ENCODE measurements around the gene GAS2L1.

DNA sequence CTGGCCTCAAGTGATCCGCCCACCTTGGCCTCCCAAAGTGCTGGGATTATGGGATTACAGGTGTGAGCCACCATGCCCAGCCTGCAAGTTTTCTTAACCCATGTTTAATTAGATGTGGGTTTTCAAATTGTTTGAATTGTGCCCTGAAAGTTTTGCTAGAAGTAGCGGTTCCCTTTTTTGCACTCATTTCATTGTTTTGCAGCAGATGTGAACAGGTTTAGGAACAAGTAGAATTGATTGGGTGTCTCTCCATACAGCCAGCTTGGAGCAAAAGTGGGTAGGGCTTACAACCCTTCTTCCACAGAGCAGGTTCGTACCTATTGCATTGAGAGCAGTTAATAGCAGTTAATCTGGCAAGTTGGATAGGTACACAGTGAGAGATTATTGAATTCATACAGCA, 22.3 kb upstream of the GAS2L1 start:
- no peak for TF ChIP-seq OSR1 (CRISPR knock-in tag; IDR thresholded peaks at IDR 0.05)
- no peak for TF ChIP-seq ISL1 (CRISPR knock-in tag; IDR thresholded peaks at IDR 0.05)
- TF ChIP-seq ZFP3 (CRISPR knock-in tag; IDR thresholded peaks at IDR 0.05), result no peak
- TF ChIP-seq, protein P1, sequence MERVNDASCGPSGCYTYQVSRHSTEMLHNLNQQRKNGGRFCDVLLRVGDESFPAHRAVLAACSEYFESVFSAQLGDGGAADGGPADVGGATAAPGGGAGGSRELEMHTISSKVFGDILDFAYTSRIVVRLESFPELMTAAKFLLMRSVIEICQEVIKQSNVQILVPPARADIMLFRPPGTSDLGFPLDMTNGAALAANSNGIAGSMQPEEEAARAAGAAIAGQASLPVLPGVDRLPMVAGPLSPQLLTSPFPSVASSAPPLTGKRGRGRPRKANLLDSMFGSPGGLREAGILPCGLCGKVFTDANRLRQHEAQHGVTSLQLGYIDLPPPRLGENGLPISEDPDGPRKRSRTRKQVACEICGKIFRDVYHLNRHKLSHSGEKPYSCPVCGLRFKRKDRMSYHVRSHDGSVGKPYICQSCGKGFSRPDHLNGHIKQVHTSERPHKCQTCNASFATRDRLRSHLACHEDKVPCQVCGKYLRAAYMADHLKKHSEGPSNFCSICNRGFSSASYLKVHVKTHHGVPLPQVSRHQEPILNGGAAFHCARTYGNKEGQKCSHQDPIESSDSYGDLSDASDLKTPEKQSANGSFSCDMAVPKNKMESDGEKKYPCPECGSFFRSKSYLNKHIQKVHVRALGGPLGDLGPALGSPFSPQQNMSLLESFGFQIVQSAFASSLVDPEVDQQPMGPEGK (CRISPR knock-in tag; IDR thresholded peaks at IDR 0.05; ENCODE audit: borderline replicate concordance), result no peak
- TF ChIP-seq, protein P2, sequence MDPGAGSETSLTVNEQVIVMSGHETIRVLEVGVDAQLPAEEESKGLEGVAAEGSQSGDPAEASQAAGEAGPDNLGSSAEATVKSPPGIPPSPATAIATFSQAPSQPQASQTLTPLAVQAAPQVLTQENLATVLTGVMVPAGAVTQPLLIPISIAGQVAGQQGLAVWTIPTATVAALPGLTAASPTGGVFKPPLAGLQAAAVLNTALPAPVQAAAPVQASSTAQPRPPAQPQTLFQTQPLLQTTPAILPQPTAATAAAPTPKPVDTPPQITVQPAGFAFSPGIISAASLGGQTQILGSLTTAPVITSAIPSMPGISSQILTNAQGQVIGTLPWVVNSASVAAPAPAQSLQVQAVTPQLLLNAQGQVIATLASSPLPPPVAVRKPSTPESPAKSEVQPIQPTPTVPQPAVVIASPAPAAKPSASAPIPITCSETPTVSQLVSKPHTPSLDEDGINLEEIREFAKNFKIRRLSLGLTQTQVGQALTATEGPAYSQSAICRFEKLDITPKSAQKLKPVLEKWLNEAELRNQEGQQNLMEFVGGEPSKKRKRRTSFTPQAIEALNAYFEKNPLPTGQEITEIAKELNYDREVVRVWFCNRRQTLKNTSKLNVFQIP (CRISPR knock-in tag; IDR thresholded peaks at IDR 0.05; ENCODE audit: borderline replicate concordance, low read depth), result no peak
- TF ChIP-seq ESRRG (CRISPR knock-in tag; IDR thresholded peaks at IDR 0.05), result no peak
- no peak for TF ChIP-seq ZNF565 (CRISPR knock-in tag; conservative IDR thresholded peaks at IDR 0.05; ENCODE audit: low read depth)
- TF ChIP-seq, protein P3, sequence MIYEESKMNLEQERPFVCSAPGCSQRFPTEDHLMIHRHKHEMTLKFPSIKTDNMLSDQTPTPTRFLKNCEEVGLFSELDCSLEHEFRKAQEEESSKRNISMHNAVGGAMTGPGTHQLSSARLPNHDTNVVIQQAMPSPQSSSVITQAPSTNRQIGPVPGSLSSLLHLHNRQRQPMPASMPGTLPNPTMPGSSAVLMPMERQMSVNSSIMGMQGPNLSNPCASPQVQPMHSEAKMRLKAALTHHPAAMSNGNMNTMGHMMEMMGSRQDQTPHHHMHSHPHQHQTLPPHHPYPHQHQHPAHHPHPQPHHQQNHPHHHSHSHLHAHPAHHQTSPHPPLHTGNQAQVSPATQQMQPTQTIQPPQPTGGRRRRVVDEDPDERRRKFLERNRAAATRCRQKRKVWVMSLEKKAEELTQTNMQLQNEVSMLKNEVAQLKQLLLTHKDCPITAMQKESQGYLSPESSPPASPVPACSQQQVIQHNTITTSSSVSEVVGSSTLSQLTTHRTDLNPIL (CRISPR knock-in tag; IDR thresholded peaks at IDR 0.05; ENCODE audit: low read depth), result no peak
- TF ChIP-seq ZFP30 (CRISPR knock-in tag; IDR thresholded peaks at IDR 0.05), result no peak
